Measurements from ENCODE around the gene TMTC4.
"Not testable (repeated sequence)": the region's sequence is repeated elsewhere in the genome, so short reads cannot be mapped to it uniquely, and the experiment has no call there.

Gene TMTC4

GRCh38 chr13:100674572-100674871, at the start of gene TMTC4:
Gene TMTC4 (minus strand): TSS chr13:100674795. CDS start chr13:100670362, 4,433 bp downstream.
- no peak for DNase-seq

- DNase-seq = peak; percentile 22
Measured at GRCh38 chr13:100722517-100722916, 47.9 kb upstream of the TMTC4 start.

- peak; percentile 79 for DNase-seq
Measured at GRCh38 chr13:100721885-100722512, 47.4 kb upstream of the TMTC4 start.

- DNase-seq = no peak
Measured at GRCh38 chr13:100715604-100716003, 41.0 kb upstream of the TMTC4 start.

GRCh38 chr13:100714478-100714877, 39.9 kb upstream of the TMTC4 start:
- DNase-seq = no peak

GRCh38 chr13:100710176-100710575, 35.6 kb upstream of the TMTC4 start:
- DNase-seq = no peak

- no peak for DNase-seq
Measured at GRCh38 chr13:100707818-100708740, 33.5 kb upstream of the TMTC4 start.

GRCh38 chr13:100698331-100698730, 23.7 kb upstream of the TMTC4 start:
- DNase-seq = not testable (repeated sequence)

GRCh38 chr13:100695509-100695773, 20.8 kb upstream of the TMTC4 start:
- no peak for DNase-seq

- no peak for DNase-seq
Measured at GRCh38 chr13:100694722-100695508, 20.3 kb upstream of the TMTC4 start.

- DNase-seq = no peak
Measured at GRCh38 chr13:100689191-100689590, 14.6 kb upstream of the TMTC4 start.

GRCh38 chr13:100680131-100680530, 5.5 kb upstream of the TMTC4 start:
- no peak for DNase-seq

- not testable (repeated sequence) for DNase-seq
Measured at GRCh38 chr13:100677128-100677527, 2.5 kb upstream of the TMTC4 start.

GRCh38 chr13:100675661-100676129, 1.1 kb upstream of the TMTC4 start:
- DNase-seq = no peak

- peak; percentile 99 for DNase-seq
Measured at GRCh38 chr13:100674872-100675660, 471 bp upstream of the TMTC4 start.

GRCh38 chr13:100673713-100674571, 653 bp downstream of the TMTC4 start:
- peak; percentile 65 for DNase-seq

- DNase-seq = no peak
Measured at GRCh38 chr13:100673376-100673712, 1.3 kb downstream of the TMTC4 start.

- DNase-seq = no peak
Measured at GRCh38 chr13:100671389-100672182, 3.0 kb downstream of the TMTC4 start.

GRCh38 chr13:100668408-100668807, 6.2 kb downstream of the TMTC4 start:
- DNase-seq = no peak

GRCh38 chr13:100667894-100668293, 6.7 kb downstream of the TMTC4 start:
- DNase-seq = no peak

- peak; percentile 89 for DNase-seq
Measured at GRCh38 chr13:100666124-100666523, 8.5 kb downstream of the TMTC4 start.

All from NCI-H1092 treated with DMSO at 0.1 percent for 48 hours (cell line).